HepG2 (cell line): ENCODE measurements around the gene TEF. TPM values are rescaled to one million over a fixed set of nuclear protein-coding genes. Genes with fewer than 3 reads are reported as not detected.

Experiments
- ARID3A ChIP-seq: IDR thresholded peaks from 2 replicates; pipeline ENCODE4 v1.6.1; 2012; ENCODE audit warnings: low read depth, low read length, improper control_type of control experiment
- ATF4 ChIP-seq, 2 experiments: fragments of 450-650 bp in 1 of 2; sonication (generic) in 1 of 2; formaldehyde crosslinking; IDR thresholded peaks; 2 replicates each; pipeline versions ENCODE4 v1.5.0 to v1.8.0; 2020 to 2022; ENCODE audit warnings: mild to moderate bottlenecking in 1 of 2, missing genetic modification reagents in 1 of 2
- CERS6 ChIP-seq: sonication (generic); formaldehyde crosslinking; IDR thresholded peaks from 2 replicates; pipeline ENCODE4 v1.5.0; 2020; ENCODE audit warnings: missing genetic modification reagents
- EEA1 ChIP-seq: sonication (generic); formaldehyde crosslinking; IDR thresholded peaks from 2 replicates; pipeline ENCODE4 v1.5.1; 2020; ENCODE audit warnings: mild to moderate bottlenecking, missing genetic modification reagents, borderline replicate concordance
- ETV6 ChIP-seq: sonication (generic); formaldehyde crosslinking; conservative IDR thresholded peaks from 2 replicates; pipeline ENCODE4 v1.4.0; 2020; ENCODE audit warnings: missing genetic modification reagents
- KDM3A ChIP-seq: IDR thresholded peaks from 2 replicates; pipeline ENCODE4 v1.6.1; 2018; ENCODE audit warnings: low read depth, missing compliant biosample characterization
- NPAS2 ChIP-seq: sonication (generic); formaldehyde crosslinking; IDR thresholded peaks from 2 replicates; pipeline ENCODE4 v1.8.0; 2022; ENCODE audit warnings: mild to moderate bottlenecking, missing genetic modification reagents, borderline replicate concordance
- PRMT3 ChIP-seq: sonication (generic); formaldehyde crosslinking; IDR thresholded peaks from 2 replicates; pipeline ENCODE4 v1.8.1; 2022; ENCODE audit warnings: low read depth, mild to moderate bottlenecking, moderate library complexity, missing genetic modification reagents, borderline replicate concordance
- THAP7 ChIP-seq: sonication (generic); formaldehyde crosslinking; IDR thresholded peaks from 2 replicates; pipeline ENCODE4 v1.8.1; 2023; ENCODE audit warnings: mild to moderate bottlenecking, missing genetic modification reagents
- THYN1 ChIP-seq: sonication (generic); formaldehyde crosslinking; IDR thresholded peaks from 2 replicates; pipeline ENCODE4 v1.8.1; 2023; ENCODE audit warnings: low read depth, mild to moderate bottlenecking, moderate library complexity, missing genetic modification reagents, borderline replicate concordance
- ZBTB1 ChIP-seq: sonication (generic); formaldehyde crosslinking; IDR thresholded peaks from 2 replicates; pipeline ENCODE4 v1.4.0; 2020; ENCODE audit warnings: missing genetic modification reagents, borderline replicate concordance
- ZMYM4 ChIP-seq: sonication (generic); formaldehyde crosslinking; IDR thresholded peaks from 2 replicates; pipeline ENCODE4 v1.8.1; 2023; ENCODE audit warnings: mild to moderate bottlenecking, missing genetic modification reagents
- ZNF10 ChIP-seq: sonication (generic); formaldehyde crosslinking; IDR thresholded peaks from 2 replicates; pipeline ENCODE4 v1.4.0; 2020; ENCODE audit warnings: mild to moderate bottlenecking, low read depth, missing genetic modification reagents, borderline replicate concordance
- ZNF160 ChIP-seq: sonication (generic); formaldehyde crosslinking; IDR thresholded peaks from 2 replicates; pipeline ENCODE4 v1.8.0; 2022; ENCODE audit warnings: mild to moderate bottlenecking, inconsistent platforms, missing genetic modification reagents
- ZNF281 ChIP-seq: sonication (generic); formaldehyde crosslinking; IDR thresholded peaks from 2 replicates; pipeline ENCODE4 v1.4.0; 2020; ENCODE audit warnings: missing genetic modification reagents, borderline replicate concordance
- ZNF496 ChIP-seq: sonication (generic); formaldehyde crosslinking; IDR thresholded peaks from 2 replicates; pipeline ENCODE4 v1.8.1; 2023; ENCODE audit warnings: mild to moderate bottlenecking, moderate library complexity, missing genetic modification reagents; ENCODE audit not compliant: insufficient replicate concordance
- ZNF598 ChIP-seq: sonication (generic); formaldehyde crosslinking; IDR thresholded peaks from 2 replicates; pipeline ENCODE4 v1.5.1; 2020; ENCODE audit warnings: mild to moderate bottlenecking, missing genetic modification reagents, borderline replicate concordance
- ZNF749 ChIP-seq: sonication (generic); formaldehyde crosslinking; IDR thresholded peaks from 2 replicates; pipeline ENCODE4 v1.8.0; 2022; ENCODE audit warnings: mild to moderate bottlenecking, missing genetic modification reagents, moderate library complexity, borderline replicate concordance
- ZNF761 ChIP-seq: sonication (generic); formaldehyde crosslinking; conservative IDR thresholded peaks from 2 replicates; pipeline ENCODE4 v1.4.0; 2020; ENCODE audit warnings: mild to moderate bottlenecking, missing genetic modification reagents
- ZNF773 ChIP-seq: sonication (generic); formaldehyde crosslinking; IDR thresholded peaks from 2 replicates; pipeline ENCODE4 v1.4.0; 2020; ENCODE audit warnings: missing genetic modification reagents, borderline replicate concordance
- polyA plus RNA-seq, 8 experiments: library from polyadenylated mRNA; depleted of rRNA in 3 of 8; stranded (reverse) in 7 of 8; unstranded in 1 of 8; fragments of >200 nt; fragmentation: Illumina TruSeq in 4 of 8; extraction: Trizol in 4 of 8; gene quantifications; 2 replicates each; pipeline versions ENCODE4 v1.2.1 to v1.2.3, GENCODE V29; 2011 to 2016; ENCODE audit warnings: low read depth in 4 of 8, missing spikeins in 1 of 8, mixed read lengths in 1 of 8; ENCODE audit not compliant: insufficient read depth in 1 of 8
- total RNA-seq, 5 experiments: library from RNA; depleted of rRNA; stranded (reverse); fragments of >200 nt; fragmentation: Illumina TruSeq; extraction: Trizol; gene quantifications; 2 replicates each; pipeline ENCODE4 v1.2.3, GENCODE V29; 2016; ENCODE audit warnings: low read depth in 1 of 5

Gene TEF
- total and polyA plus RNA-seq, 2 of the 13 experiments (the other 11 are each of a cell fraction or from before 2014, with no cell fraction given), result 7.6 to 11.2 TPM

- TF ChIP-seq ZNF10 (CRISPR knock-in tag) (no peak), ZBTB1 (CRISPR knock-in tag) (no peak), ZNF281 (CRISPR knock-in tag) (peak; percentile 42; the same call in 1 of the 2 replicates), THAP7 (CRISPR knock-in tag) (peak; percentile 13; the same call in 1 of the 2 replicates), ZMYM4 (no peak), ZNF773 (CRISPR knock-in tag) (no peak), ATF4 (CRISPR knock-in tag; IDR thresholded peaks at IDR 0.05) (no peak), ZNF749 (CRISPR knock-in tag) (no peak), THYN1 (CRISPR knock-in tag) (no peak), ZNF598 (CRISPR knock-in tag) (no peak), ARID3A (no peak), ZNF761 (CRISPR knock-in tag) (0 out of 2 replicates have a peak, but pooled peaks have one; percentile 38), EEA1 (CRISPR knock-in tag) (no peak; the same call in 1 of the 2 replicates), ETV6 (CRISPR knock-in tag) (no peak), KDM3A (CRISPR knock-in tag) (no peak), ZNF496 (CRISPR knock-in tag) (no peak), ZNF160 (CRISPR knock-in tag) (no peak), PRMT3 (CRISPR knock-in tag) (no peak), CERS6 (CRISPR knock-in tag) (no peak), NPAS2 (CRISPR knock-in tag) (no peak)
Observed at GRCh38 chr22:41444360-41445128, 62.8 kb downstream of the TEF start (continued).
